H9 (cell line): ENCODE results near the gene NRG2. TPM values are rescaled to one million over a fixed set of nuclear protein-coding genes. Genes with fewer than 3 reads are reported as not detected.

Source experiments
- DNase-seq: peaks from one replicate; pipeline ENCODE4 v3.0.0-alpha.2; 2017
- H2AFZ ChIP-seq: one replicate; pipeline ENCODE4 v1.6.1; 2013; ENCODE audit warnings: mild to moderate bottlenecking, low read length, control low read depth, moderate library complexity
- H2AK5ac ChIP-seq: 2 replicates; pipeline ENCODE4 v1.6.1; 2013; ENCODE audit warnings: low read length, control low read depth, mixed read lengths; ENCODE audit not compliant: insufficient read length
- H2BK120ac ChIP-seq: one replicate; pipeline ENCODE4 v1.6.1; 2013; ENCODE audit warnings: low read depth, mild to moderate bottlenecking, low read length, control low read depth, inconsistent platforms; ENCODE audit not compliant: poor library complexity, severe bottlenecking
- H2BK12ac ChIP-seq: 2 replicates; pipeline ENCODE4 v1.6.1; 2013; ENCODE audit warnings: low read length, control low read depth, mixed read lengths, low read depth; ENCODE audit not compliant: insufficient read length
- H2BK15ac ChIP-seq: 2 replicates; pipeline ENCODE4 v1.6.1; 2013; ENCODE audit warnings: low read depth, low read length, control low read depth
- H2BK20ac ChIP-seq: one replicate; pipeline ENCODE4 v1.6.1; 2013; ENCODE audit warnings: low read depth, mild to moderate bottlenecking, low read length, control low read depth, inconsistent platforms; ENCODE audit not compliant: poor library complexity, severe bottlenecking
- H2BK5ac ChIP-seq: 2 replicates; pipeline ENCODE4 v1.6.1; 2013; ENCODE audit warnings: low read length, control low read depth, mixed read lengths; ENCODE audit not compliant: insufficient read length
- H3K14ac ChIP-seq: 2 replicates; pipeline ENCODE4 v1.6.1; 2013; ENCODE audit warnings: low read length, control low read depth; ENCODE audit not compliant: insufficient read depth
- H3K18ac ChIP-seq: 2 replicates; pipeline ENCODE4 v1.6.1; 2013; ENCODE audit warnings: low read depth, mild to moderate bottlenecking, mixed read lengths, low read length, control low read depth; ENCODE audit not compliant: insufficient read length
- H3K23ac ChIP-seq: 2 replicates; pipeline ENCODE4 v1.6.1; 2013; ENCODE audit warnings: low read length, control low read depth, mixed read lengths, low read depth; ENCODE audit not compliant: insufficient read length
- H3K23me2 ChIP-seq: 2 replicates; pipeline ENCODE4 v1.6.1; 2013; ENCODE audit warnings: low read depth, mild to moderate bottlenecking, mixed read lengths, low read length, control low read depth; ENCODE audit not compliant: insufficient read length, poor library complexity, severe bottlenecking
- H3K27ac ChIP-seq: 2 replicates; pipeline ENCODE4 v1.5.1; 2013; ENCODE audit warnings: low read length, control low read depth, mixed read lengths, low read depth; ENCODE audit not compliant: insufficient read length
- H3K27me3 ChIP-seq: 2 replicates; pipeline ENCODE4 v1.6.1; 2013; ENCODE audit warnings: low read length, control low read depth, inconsistent platforms; ENCODE audit not compliant: insufficient read depth
- H3K4ac ChIP-seq: 2 replicates; pipeline ENCODE4 v1.6.1; 2013; ENCODE audit warnings: low read depth, mild to moderate bottlenecking, control low read depth, inconsistent platforms, low read length, moderate library complexity
- H3K4me1 ChIP-seq: 2 replicates; pipeline ENCODE4 v1.6.1; 2013; ENCODE audit warnings: low read length, control low read depth, inconsistent platforms; ENCODE audit not compliant: insufficient read depth
- H3K4me2 ChIP-seq: 2 replicates; pipeline ENCODE4 v1.6.1; 2013; ENCODE audit warnings: low read length, control low read depth, mixed read lengths; ENCODE audit not compliant: insufficient read length, insufficient read depth
- H3K56ac ChIP-seq: 2 replicates; pipeline ENCODE4 v1.6.1; 2013; ENCODE audit warnings: low read depth, mild to moderate bottlenecking, mixed read lengths, low read length, control low read depth; ENCODE audit not compliant: insufficient read length
- H3K79me1 ChIP-seq: 2 replicates; pipeline ENCODE4 v1.6.1; 2013; ENCODE audit warnings: low read depth, mild to moderate bottlenecking, moderate library complexity, low read length, control low read depth, inconsistent platforms; ENCODE audit not compliant: insufficient read depth, poor library complexity, severe bottlenecking
- H3K79me2 ChIP-seq: 2 replicates; pipeline ENCODE4 v1.6.1; 2013; ENCODE audit warnings: low read length, control low read depth, inconsistent platforms; ENCODE audit not compliant: insufficient read depth
- H3K9ac ChIP-seq: 2 replicates; pipeline ENCODE4 v1.6.1; 2013; ENCODE audit warnings: low read length, control low read depth, mixed read lengths; ENCODE audit not compliant: insufficient read length; ENCODE audit errors: extremely low read depth
- H3K9me3 ChIP-seq: one replicate; pipeline ENCODE4 v1.6.1; 2013; ENCODE audit warnings: low read depth, low read length, inconsistent platforms; ENCODE audit not compliant: control insufficient read depth
- H3T11ph ChIP-seq: one replicate; pipeline ENCODE4 v1.6.1; 2013; ENCODE audit warnings: mild to moderate bottlenecking, low read length, control low read depth, inconsistent platforms
- H4K20me1 ChIP-seq: one replicate; pipeline ENCODE4 v1.6.1; 2013; ENCODE audit not compliant: control insufficient read depth, insufficient read length, insufficient read depth
- H4K5ac ChIP-seq: 2 replicates; pipeline ENCODE4 v1.6.1; 2013; ENCODE audit warnings: low read depth, mild to moderate bottlenecking, mixed read lengths, low read length, control low read depth; ENCODE audit not compliant: insufficient read length
- H4K8ac ChIP-seq: replicated peaks from 2 replicates; pipeline ENCODE4 v1.6.1; 2013; ENCODE audit warnings: low read length, control low read depth, mixed read lengths, low read depth; ENCODE audit not compliant: insufficient read length
- H4K91ac ChIP-seq: 2 replicates; pipeline ENCODE4 v1.6.1; 2013; ENCODE audit warnings: low read depth, mild to moderate bottlenecking, moderate library complexity, mixed read lengths, low read length, control low read depth; ENCODE audit not compliant: insufficient read length
- H3K27ac Mint-ChIP-seq, 3 experiments: 2 replicates in 2 of 3; 3 replicates in 1 of 3; pipeline ENCODE4 v1.8.0; 2020 to 2021; ENCODE audit warnings: mixed read lengths in 3 of 3, mild to moderate bottlenecking in 1 of 3, moderate library complexity in 1 of 3
- H3K27me3 Mint-ChIP-seq: 2 replicates; pipeline ENCODE4 v1.8.0; 2021; ENCODE audit warnings: low read depth, mild to moderate bottlenecking, moderate library complexity, mixed read lengths
- H3K36me3 Mint-ChIP-seq, 3 experiments: 2 replicates in 2 of 3; 3 replicates in 1 of 3; pipeline ENCODE4 v1.8.0; 2020 to 2021; ENCODE audit warnings: low read depth in 3 of 3, mixed read lengths in 3 of 3; ENCODE audit not compliant: insufficient read depth in 1 of 3
- H3K4me1 Mint-ChIP-seq, 2 experiments: 2 replicates each; pipeline ENCODE4 v1.8.0; 2020; ENCODE audit warnings: mixed read lengths in 2 of 2
- H3K4me3 Mint-ChIP-seq, 2 experiments: 2 replicates in 1 of 2; 3 replicates in 1 of 2; pipeline ENCODE4 v1.8.0; 2020 to 2021; ENCODE audit warnings: mild to moderate bottlenecking in 2 of 2, mixed read lengths in 2 of 2, moderate library complexity in 1 of 2
- H3K9me3 Mint-ChIP-seq, 2 experiments: 2 replicates in 1 of 2; 3 replicates in 1 of 2; pipeline ENCODE4 v1.8.0; 2020; ENCODE audit warnings: mild to moderate bottlenecking in 2 of 2, mixed read lengths in 2 of 2, moderate library complexity in 1 of 2
- CTCF ChIP-seq: fragments of 200-600 bp; sonication (generic); conservative IDR thresholded peaks from 3 replicates; pipeline ENCODE4 v1.8.0; 2021; ENCODE audit warnings: antibody characterized with exemption, mild to moderate bottlenecking
- WGBS: extraction: QIAGEN DNeasy Blood & Tissue Kit; methylation state at CpG from one replicate; pipeline ENCODE4 v1.1.7; 2013; ENCODE audit warnings: missing lambda C conversion rate, low lambda C conversion rate, mixed read lengths; ENCODE audit not compliant: insufficient read length; ENCODE audit errors: extremely low coverage; 5-methylcytosine and 5-hydroxymethylcytosine counted together
- total RNA-seq: library from RNA; stranded (reverse); gene quantifications from 2 replicates; pipeline ENCODE4 v1.2.1, GENCODE V29; 2021

NRG2 gene
- total RNA-seq, 1 experiment from 2014 or later: not detected

- no peaks in the 10 kb centered on the region for H3K27me3 ChIP-seq
- H3K27me3 Mint-ChIP-seq: peaks cover 52% of the 10 kb centered on the region
These were observed 221.1 kb downstream of the NRG2 start for GRCh38 chr5:139821806-139822552.

More at GRCh38 chr5:139821806-139822552, 221.1 kb downstream of the NRG2 start:
- no peak overlapping the region for H4K8ac ChIP-seq
- no peak overlapping the region; the same call in 1 of the 2 replicates for H3K14ac ChIP-seq
- TF ChIP-seq CTCF: no peak
- H3K9me3 ChIP-seq: no peaks in the 10 kb centered on the region
- H4K20me1 ChIP-seq: no peaks in the 10 kb centered on the region
- DNase-seq: no peak
- H2BK20ac ChIP-seq: no peak overlapping the region
- no CpG with 5 or more reads among the region's 11 CpGs for WGBS
- H2BK12ac ChIP-seq: no peak overlapping the region
- Mint-ChIP-seq H3K4me3 (no peak overlapping the region), H3K27ac (no peak overlapping the region), H3K9me3 (peaks cover 4 to 6% of the 10 kb centered on the region in 2 experiments; a peak in 4 of 5 replicates), H3K36me3 (peaks cover 0 to 2% (median 0%) of the 10 kb centered on the region in 3 experiments; a peak in 2 of 7 replicates), H3K4me1 (peaks cover 7 to 18% of the 10 kb centered on the region in 2 experiments)
- H3T11ph ChIP-seq: no peak overlapping the region
- H3K23ac ChIP-seq: no peak overlapping the region
- H3K9ac ChIP-seq: no peak overlapping the region
- no peak overlapping the region for H3K18ac ChIP-seq
- H3K23me2 ChIP-seq: no peaks in the 10 kb centered on the region
- H3K79me1 ChIP-seq: no peaks in the 10 kb centered on the region
- H3K4ac ChIP-seq: no peak overlapping the region
- H3K27ac ChIP-seq: no peak overlapping the region
- H2BK5ac ChIP-seq: no peak overlapping the region
- no peak overlapping the region for H3K4me2 ChIP-seq
- no peak overlapping the region for H2BK120ac ChIP-seq
- no peak overlapping the region for H4K5ac ChIP-seq
- H2BK15ac ChIP-seq: no peak overlapping the region
- H4K91ac ChIP-seq: no peak overlapping the region
- H3K79me2 ChIP-seq: no peaks in the 10 kb centered on the region
- no peak overlapping the region for H2AK5ac ChIP-seq
- no peak overlapping the region for H3K56ac ChIP-seq
- no peak overlapping the region for H2AFZ ChIP-seq
- no peaks in the 10 kb centered on the region for H3K4me1 ChIP-seq
